ENCODE measurements around the gene GARIN3.
"Not testable (repeated sequence)": the region's sequence is repeated elsewhere in the genome, so short reads cannot be mapped to it uniquely, and the experiment has no call there.

GARIN3 gene

DNA sequence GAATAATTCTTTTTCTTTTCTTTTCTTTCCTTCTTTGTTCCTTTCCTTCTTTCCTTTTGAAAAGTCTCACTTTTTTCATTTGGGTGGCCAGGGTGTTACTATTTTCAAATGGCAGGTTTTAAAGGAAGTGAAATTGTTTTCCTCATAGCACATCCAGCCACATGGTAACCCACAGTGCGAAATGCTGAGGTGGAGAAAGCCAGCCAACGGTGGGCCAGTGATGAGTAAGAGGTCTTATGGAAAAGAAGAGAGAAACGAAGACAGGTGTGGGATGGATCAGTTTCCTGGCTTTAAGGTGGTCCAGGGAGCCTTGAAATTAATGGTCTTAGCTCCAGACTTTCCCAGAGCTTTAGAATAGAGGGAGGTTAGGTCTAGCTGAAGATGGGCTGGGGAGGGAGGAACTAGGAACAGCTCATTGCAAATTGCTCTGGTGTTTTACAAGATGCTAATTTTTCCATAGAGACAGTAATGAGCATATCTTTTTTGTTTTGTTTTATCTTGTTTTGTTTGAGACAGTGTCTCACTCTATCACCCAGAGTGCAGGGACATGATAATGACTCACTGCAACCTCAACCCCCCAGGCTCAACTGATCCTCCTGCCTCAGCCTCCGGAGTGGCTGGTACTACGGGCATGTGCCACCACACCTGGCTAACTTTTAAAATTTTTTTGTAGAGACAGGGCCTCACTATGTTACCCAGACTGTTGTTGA lies 32.4 kb upstream of the GARIN3 start:
- Histone ChIP-seq H3K27ac (ENCODE audit: low read length) (no peak overlapping the region), H3K4me1 (ENCODE audit: control insufficient read depth, low read depth, low read length) (no peaks in the 10 kb centered on the region), H3K9me3 (ENCODE audit: control insufficient read depth, low read depth, low read length) (no peaks in the 10 kb centered on the region), H3K4me3 (ENCODE audit: low read length) (no peak overlapping the region), H3K27me3 (ENCODE audit: control insufficient read depth, insufficient read depth, low read length) (no peaks in the 10 kb centered on the region), H3K36me3 (ENCODE audit: control insufficient read depth, low read depth, low read length) (no peaks in the 10 kb centered on the region), H3K9ac (ENCODE audit: low read length) (no peak overlapping the region)

DNA sequence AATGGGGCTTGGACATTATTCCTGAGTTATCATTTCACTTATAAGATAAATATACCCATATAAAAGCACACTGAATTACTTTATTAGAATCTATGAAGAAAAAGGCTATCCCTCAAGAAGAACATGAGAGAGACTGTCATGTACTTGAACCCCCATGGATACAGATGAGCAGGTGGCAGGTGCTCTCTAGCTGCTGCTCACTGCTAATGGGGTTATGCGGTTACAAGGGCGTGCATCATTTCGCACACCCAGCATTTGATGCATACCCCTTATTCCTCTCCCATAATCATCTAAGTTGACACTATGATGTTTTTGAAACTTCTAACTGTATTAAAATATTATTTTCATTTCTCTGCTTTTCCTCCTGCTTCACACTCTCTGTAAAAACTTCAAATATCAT lies 31.0 kb upstream of the GARIN3 start:
- Histone ChIP-seq H3K9me3 (ENCODE audit: control insufficient read depth, low read depth, low read length) (no peaks in the 10 kb centered on the region), H3K36me3 (ENCODE audit: control insufficient read depth, low read depth, low read length) (no peaks in the 10 kb centered on the region), H3K4me1 (ENCODE audit: control insufficient read depth, low read depth, low read length) (no peaks in the 10 kb centered on the region), H3K27me3 (ENCODE audit: control insufficient read depth, insufficient read depth, low read length) (no peaks in the 10 kb centered on the region), H3K9ac (ENCODE audit: low read length) (no peak overlapping the region), H3K4me3 (ENCODE audit: low read length) (no peak overlapping the region), H3K27ac (ENCODE audit: low read length) (no peak overlapping the region)

DNA sequence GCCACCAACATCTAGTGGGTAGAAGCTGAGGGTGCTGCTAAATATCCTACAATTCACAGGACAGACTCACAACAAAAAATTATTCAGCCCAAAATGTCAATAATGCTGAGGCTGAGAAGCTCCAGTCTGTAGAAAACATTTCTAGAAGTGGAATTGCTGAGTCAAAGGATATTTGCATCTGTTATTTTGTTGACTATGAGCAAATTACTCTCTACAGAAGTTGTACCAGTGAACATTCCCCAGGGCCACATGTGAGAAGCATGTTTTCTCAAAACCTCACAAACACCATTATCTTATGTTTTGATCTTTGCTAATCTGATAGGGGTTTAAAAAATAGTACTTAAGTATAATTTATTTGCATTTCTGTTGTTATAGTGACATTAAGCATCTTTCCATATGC lies 30.0 kb upstream of the GARIN3 start:
- Histone ChIP-seq H3K36me3 (ENCODE audit: control insufficient read depth, low read depth, low read length) (no peaks in the 10 kb centered on the region), H3K27me3 (ENCODE audit: control insufficient read depth, insufficient read depth, low read length) (no peaks in the 10 kb centered on the region), H3K27ac (ENCODE audit: low read length) (no peak overlapping the region)

DNA sequence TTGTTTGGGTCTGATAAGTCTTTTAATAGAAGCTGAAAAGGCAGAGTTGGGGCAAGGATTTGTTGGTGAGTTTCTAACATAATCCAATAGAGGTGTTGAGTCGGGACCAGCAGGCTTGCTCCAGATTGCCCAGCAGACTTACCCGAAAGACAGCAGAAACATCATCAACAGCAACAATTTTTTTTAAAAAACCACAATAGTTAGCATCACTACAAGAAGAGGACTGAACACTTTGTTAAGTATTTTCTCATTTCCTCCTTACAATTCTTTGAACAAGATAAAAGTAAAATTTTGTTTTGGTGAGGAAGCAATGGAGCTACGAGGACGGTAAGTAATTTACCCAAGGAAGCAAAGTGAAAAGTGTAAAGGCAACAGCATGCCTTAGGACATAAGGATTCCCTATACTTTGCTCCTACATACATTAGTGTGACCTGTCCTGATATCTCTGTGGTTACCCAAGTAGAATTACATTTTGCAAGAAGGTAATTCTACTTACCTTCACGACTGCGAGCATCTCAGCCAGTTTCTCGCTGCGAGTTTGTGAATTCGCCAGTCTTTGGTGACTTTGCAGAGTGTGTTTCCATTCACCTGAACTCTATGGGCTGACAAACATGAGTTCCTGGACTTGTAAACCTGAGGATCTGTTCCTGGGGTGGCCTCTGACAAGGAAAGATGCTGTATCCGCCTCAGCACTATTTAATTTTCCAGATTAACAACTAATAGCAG lies 27.8 kb upstream of the GARIN3 start:
- no peaks in the 10 kb centered on the region for H3K4me1 ChIP-seq (ENCODE audit: control insufficient read depth, low read depth, low read length)
- H3K27me3 ChIP-seq (ENCODE audit: control insufficient read depth, insufficient read depth, low read length), result peaks cover 10% of the 10 kb centered on the region
- H3K36me3 ChIP-seq (ENCODE audit: control insufficient read depth, low read depth, low read length), result no peaks in the 10 kb centered on the region
- H3K9me3 ChIP-seq (ENCODE audit: control insufficient read depth, low read depth, low read length), result no peaks in the 10 kb centered on the region
- H3K4me3 ChIP-seq (ENCODE audit: low read length), result no peak overlapping the region
- no peak overlapping the region for H3K27ac ChIP-seq (ENCODE audit: low read length)
- H3K9ac ChIP-seq (ENCODE audit: low read length), result no peak overlapping the region

More for the DNA sequence above, 30.0 kb upstream of the GARIN3 start:
- H3K4me3 ChIP-seq (ENCODE audit: low read length), result no peak overlapping the region
- H3K9ac ChIP-seq (ENCODE audit: low read length), result no peak overlapping the region
- no peaks in the 10 kb centered on the region for H3K9me3 ChIP-seq (ENCODE audit: control insufficient read depth, low read depth, low read length)
- no peaks in the 10 kb centered on the region for H3K4me1 ChIP-seq (ENCODE audit: control insufficient read depth, low read depth, low read length)

DNA sequence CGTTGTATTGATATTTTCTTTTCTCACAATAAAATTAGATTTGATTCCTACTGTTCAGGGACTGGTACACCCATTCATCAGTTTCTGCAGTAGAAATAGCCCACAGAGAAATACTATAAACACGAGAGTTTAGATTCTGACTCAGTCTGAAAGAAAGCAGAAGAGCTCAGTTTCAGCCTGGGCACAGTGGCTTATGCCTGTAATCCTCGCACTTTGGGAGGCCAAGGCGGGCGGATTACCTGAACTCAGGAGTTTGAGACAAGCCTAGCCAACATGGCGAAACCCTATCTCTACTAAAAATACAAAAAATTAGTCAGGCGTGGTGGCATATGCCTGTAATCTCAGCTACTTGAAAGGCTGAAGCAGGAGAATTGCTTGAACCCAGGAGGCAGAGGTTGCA lies 23.2 kb upstream of the GARIN3 start:
- Histone ChIP-seq H3K9ac (ENCODE audit: low read length) (no peak overlapping the region), H3K9me3 (ENCODE audit: control insufficient read depth, low read depth, low read length) (no peaks in the 10 kb centered on the region), H3K36me3 (ENCODE audit: control insufficient read depth, low read depth, low read length) (no peaks in the 10 kb centered on the region), H3K27ac (ENCODE audit: low read length) (no peak overlapping the region), H3K4me3 (ENCODE audit: low read length) (no peak overlapping the region), H3K4me1 (ENCODE audit: control insufficient read depth, low read depth, low read length) (no peaks in the 10 kb centered on the region), H3K27me3 (ENCODE audit: control insufficient read depth, insufficient read depth, low read length) (peaks cover 45% of the 10 kb centered on the region)

DNA sequence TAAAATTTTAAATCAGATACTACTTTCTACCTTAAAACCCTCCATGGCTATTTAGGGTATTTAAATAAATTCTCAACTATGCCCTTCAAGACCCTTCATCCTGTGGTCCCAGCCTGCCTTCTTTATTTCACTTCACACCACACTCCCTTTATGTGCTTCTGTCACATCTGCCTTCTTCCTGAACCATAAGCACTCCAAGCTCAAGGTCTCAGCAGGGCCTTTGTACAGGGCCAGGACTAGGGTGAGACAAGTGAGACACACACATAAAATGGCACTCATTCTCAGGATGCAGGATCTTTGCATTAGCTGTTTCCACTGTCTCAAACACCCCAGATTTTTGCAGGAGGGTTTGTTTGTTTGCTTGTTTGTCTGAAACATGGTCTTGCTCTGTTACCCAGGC lies 22.2 kb upstream of the GARIN3 start:
- H3K4me1 ChIP-seq (ENCODE audit: control insufficient read depth, low read depth, low read length), result no peaks in the 10 kb centered on the region
- H3K27ac ChIP-seq (ENCODE audit: low read length), result no peak overlapping the region
- no peak overlapping the region for H3K9ac ChIP-seq (ENCODE audit: low read length)
- no peaks in the 10 kb centered on the region for H3K9me3 ChIP-seq (ENCODE audit: control insufficient read depth, low read depth, low read length)
- H3K36me3 ChIP-seq (ENCODE audit: control insufficient read depth, low read depth, low read length), result no peaks in the 10 kb centered on the region
- H3K27me3 ChIP-seq (ENCODE audit: control insufficient read depth, insufficient read depth, low read length), result peaks cover 45% of the 10 kb centered on the region
- no peak overlapping the region for H3K4me3 ChIP-seq (ENCODE audit: low read length)

DNA sequence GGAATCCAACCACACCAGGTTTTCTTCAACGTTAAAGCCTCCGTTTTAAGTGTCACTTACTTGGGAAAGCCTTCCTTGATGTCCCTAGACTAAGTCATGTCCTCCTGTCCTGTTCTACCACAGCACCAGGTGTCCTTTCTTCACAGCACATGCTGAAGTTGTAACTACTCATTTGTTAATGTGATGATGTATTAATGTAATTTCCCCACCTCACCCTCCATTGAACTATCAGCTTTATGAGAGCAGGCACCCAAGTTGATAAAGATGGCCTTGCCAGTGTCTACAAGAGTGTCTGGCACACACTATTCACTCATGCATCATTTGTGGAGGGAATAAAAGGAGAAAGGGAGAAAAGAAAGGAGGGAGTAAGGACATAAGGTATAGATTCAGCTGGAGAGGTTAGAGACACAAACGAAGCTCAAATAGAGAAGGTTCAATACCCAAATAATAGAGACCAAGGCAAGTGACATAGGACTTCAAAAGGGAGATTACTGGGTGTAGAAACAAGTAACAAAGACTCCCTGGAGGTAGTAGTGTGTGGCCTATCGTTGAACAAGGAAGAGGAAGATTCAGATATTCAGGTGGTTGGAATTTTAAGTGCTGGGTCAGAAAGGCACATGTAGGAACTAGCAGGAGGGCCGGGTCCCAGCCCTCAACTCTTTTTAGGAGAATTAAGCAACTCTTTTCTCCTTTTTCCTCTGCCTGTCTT lies 21.1 kb upstream of the GARIN3 start:
- Histone ChIP-seq H3K27me3 (ENCODE audit: control insufficient read depth, insufficient read depth, low read length) (peaks cover 45% of the 10 kb centered on the region), H3K27ac (ENCODE audit: low read length) (no peak overlapping the region), H3K4me3 (ENCODE audit: low read length) (no peak overlapping the region), H3K9me3 (ENCODE audit: control insufficient read depth, low read depth, low read length) (no peaks in the 10 kb centered on the region), H3K4me1 (ENCODE audit: control insufficient read depth, low read depth, low read length) (no peaks in the 10 kb centered on the region), H3K36me3 (ENCODE audit: control insufficient read depth, low read depth, low read length) (no peaks in the 10 kb centered on the region), H3K9ac (ENCODE audit: low read length) (no peak overlapping the region)

DNA sequence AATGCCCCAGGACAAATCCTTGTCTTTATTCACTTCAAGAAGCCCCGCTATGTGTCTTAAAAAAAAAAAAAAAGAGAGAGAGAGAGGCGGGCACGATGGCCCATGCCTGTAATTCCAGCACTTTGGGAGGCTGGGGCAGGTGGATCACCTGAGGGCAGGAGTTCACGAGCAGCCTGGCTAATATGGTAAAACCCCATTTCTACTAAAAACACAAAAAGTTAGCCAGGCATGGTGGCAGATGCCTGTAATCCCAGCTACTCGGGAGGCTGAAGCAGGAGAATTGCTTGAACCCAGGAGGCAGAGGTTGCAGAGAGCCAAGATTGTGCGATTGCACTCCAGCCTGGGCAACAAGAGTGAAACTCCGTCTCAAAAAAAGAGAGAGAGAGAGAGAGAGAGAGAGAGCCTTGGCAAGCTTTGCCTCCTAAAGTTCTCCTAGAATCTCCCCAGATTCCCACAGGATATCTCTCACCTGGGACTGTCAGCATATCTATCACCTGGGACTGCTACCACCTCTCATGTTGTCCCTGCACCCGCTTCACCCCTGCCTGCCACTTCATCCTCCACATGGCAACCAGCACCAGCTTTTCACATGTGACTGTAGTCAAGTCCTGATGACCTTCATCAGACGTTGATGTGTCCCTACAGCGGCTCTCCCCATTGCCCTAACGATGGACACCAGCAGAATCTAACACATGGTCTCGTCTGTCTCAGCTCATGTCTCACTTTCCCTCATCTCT lies 20.4 kb upstream of the GARIN3 start:
- H3K9me3 ChIP-seq (ENCODE audit: control insufficient read depth, low read depth, low read length), result no peaks in the 10 kb centered on the region
- H3K27me3 ChIP-seq (ENCODE audit: control insufficient read depth, insufficient read depth, low read length), result peaks cover 45% of the 10 kb centered on the region
- no peak overlapping the region for H3K4me3 ChIP-seq (ENCODE audit: low read length)
- H3K9ac ChIP-seq (ENCODE audit: low read length), result no peak overlapping the region
- H3K36me3 ChIP-seq (ENCODE audit: control insufficient read depth, low read depth, low read length), result no peaks in the 10 kb centered on the region
- no peak overlapping the region for H3K27ac ChIP-seq (ENCODE audit: low read length)
- H3K4me1 ChIP-seq (ENCODE audit: control insufficient read depth, low read depth, low read length), result no peaks in the 10 kb centered on the region

DNA sequence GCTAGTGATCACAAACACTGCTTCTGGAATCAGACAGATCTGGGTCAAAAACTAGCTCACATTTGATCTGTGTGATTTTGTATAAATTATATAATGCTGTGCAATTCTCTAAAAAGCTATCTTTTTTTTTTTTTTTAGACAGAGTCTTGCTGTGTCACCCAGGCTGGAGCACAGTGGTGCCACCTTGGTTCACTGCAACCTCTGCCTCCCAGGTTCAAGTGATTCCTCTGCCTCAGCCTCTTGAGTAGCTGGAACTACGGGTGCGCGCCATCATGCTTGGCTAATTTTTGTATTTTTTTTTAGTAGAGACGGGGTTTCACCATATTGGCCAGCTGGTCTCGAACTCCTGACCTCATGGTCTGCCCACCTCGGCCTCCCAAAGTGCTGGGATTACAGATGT lies 19.1 kb upstream of the GARIN3 start:
- not testable (repeated sequence) for H3K36me3 ChIP-seq (ENCODE audit: control insufficient read depth, low read depth, low read length)

DNA sequence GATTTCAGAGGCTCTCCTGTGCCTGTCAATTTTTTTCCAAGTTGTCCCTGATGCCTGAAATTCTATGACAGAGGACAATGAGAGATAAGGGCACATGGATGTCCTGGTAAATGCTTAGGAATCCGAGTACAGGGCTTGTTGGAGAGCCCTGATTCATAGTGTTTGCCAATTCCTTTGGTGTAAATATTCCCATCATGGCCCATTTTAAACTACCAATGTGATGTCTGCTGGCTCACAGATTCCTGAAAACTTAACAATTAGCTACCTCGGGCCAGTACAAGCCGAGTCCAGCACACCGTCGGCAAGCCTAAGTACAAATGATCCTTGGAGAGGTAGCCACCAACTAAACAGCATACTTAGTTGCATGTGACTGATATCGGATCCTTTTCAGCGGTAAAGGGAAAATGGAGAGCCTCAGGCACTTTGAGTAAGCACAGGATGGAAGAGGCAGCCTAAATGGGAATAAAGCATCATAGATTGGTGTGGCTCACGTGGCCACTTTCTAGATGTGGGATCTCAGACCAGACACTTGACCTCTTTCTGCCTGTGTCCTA lies 18.1 kb upstream of the GARIN3 start:
- H3K36me3 ChIP-seq (ENCODE audit: control insufficient read depth, low read depth, low read length), result no peaks in the 10 kb centered on the region
- no peak overlapping the region for H3K4me3 ChIP-seq (ENCODE audit: low read length)
- peaks cover 38% of the 10 kb centered on the region for H3K27me3 ChIP-seq (ENCODE audit: control insufficient read depth, insufficient read depth, low read length)
- H3K4me1 ChIP-seq (ENCODE audit: control insufficient read depth, low read depth, low read length), result no peaks in the 10 kb centered on the region
- no peak overlapping the region for H3K27ac ChIP-seq (ENCODE audit: low read length)
- H3K9me3 ChIP-seq (ENCODE audit: control insufficient read depth, low read depth, low read length), result no peaks in the 10 kb centered on the region
- H3K9ac ChIP-seq (ENCODE audit: low read length), result no peak overlapping the region

More for the DNA sequence above, 19.1 kb upstream of the GARIN3 start:
- not testable (repeated sequence) for H3K4me3 ChIP-seq (ENCODE audit: low read length); H3K27ac ChIP-seq (ENCODE audit: low read length); H3K9me3 ChIP-seq (ENCODE audit: control insufficient read depth, low read depth, low read length); H3K9ac ChIP-seq (ENCODE audit: low read length); H3K4me1 ChIP-seq (ENCODE audit: control insufficient read depth, low read depth, low read length)
- H3K27me3 ChIP-seq (ENCODE audit: control insufficient read depth, insufficient read depth, low read length), result peaks cover 45% of the 10 kb centered on the region

DNA sequence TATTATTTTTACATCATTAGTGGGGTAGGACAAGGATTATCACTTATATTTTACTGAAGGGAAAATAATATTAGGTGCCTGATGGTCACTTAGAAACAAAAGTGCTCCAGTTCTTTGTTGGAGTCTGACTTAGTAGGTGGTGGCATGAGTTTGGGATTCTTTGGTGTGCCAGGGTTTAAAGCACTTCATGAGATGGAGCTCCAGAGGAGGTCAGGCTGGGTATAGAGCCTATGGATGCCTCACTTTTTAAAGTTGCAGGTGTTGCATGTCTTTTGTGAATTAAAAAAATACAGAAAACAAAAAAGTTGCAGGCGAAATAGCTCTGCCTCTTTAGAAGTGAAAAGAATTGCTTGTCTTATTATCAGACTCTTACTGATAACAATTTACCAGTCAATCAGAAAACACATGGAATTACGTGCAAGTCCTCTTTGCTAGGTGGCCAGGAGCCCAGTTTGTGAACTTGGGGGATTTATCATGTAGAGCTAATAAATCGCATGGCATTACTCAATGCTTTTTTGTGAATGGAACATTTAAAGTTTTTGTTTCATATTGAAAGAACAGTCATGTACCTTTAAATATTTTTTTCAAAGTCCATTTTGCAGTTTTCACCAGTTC lies 16.2 kb upstream of the GARIN3 start:
- Histone ChIP-seq H3K27me3 (ENCODE audit: control insufficient read depth, insufficient read depth, low read length) (peaks cover 18% of the 10 kb centered on the region), H3K27ac (ENCODE audit: low read length) (no peak overlapping the region), H3K9ac (ENCODE audit: low read length) (no peak overlapping the region)

More for the DNA sequence above, 16.2 kb upstream of the GARIN3 start:
- Histone ChIP-seq H3K4me1 (ENCODE audit: control insufficient read depth, low read depth, low read length) (no peaks in the 10 kb centered on the region), H3K36me3 (ENCODE audit: control insufficient read depth, low read depth, low read length) (no peaks in the 10 kb centered on the region), H3K9me3 (ENCODE audit: control insufficient read depth, low read depth, low read length) (no peaks in the 10 kb centered on the region), H3K4me3 (ENCODE audit: low read length) (no peak overlapping the region)
